Spleen (tissue), 7 donors: ENCODE results near the gene C1orf52.

Experiments
- POLR2A ChIP-seq, 3 donors: fragments of 450-650 bp; IDR thresholded peaks; one replicate each; pipeline ENCODE4 v1.5.1; 2017; ENCODE audit warnings: antibody characterized with exemption in 3 of 3, mild to moderate bottlenecking in 1 of 3
- POLR2AphosphoS5 ChIP-seq, 3 donors: sonication (generic); formaldehyde crosslinking; IDR thresholded peaks; one replicate each; pipeline ENCODE4 v1.5.1; 2017; ENCODE audit warnings: antibody characterized with exemption in 3 of 3
- TF ChIP-seq, protein P1 (sequence below), 11 experiments: fragments of 200-600 bp in 7 of 11; fragments of 450-650 bp in 4 of 11; sonication (generic) in 4 of 11; IDR thresholded peaks in 8 of 11; conservative IDR thresholded peaks in 3 of 11; 1 replicate in 7 of 11; 2 replicates in 4 of 11; pipeline versions ENCODE4 v1.4.0 to v1.8.0; 2016 to 2021; ENCODE audit warnings: antibody characterized with exemption in 11 of 11, inconsistent platforms in 4 of 11, mild to moderate bottlenecking in 1 of 11
- donor health status: DM: no; HTN: no; CAD: no; lungs with moderate emphysema.
- donor health status: DM: no; HTN: no; CAD: no.
- donor health status: DM: no; HTN: no; CAD: no.

DNA sequence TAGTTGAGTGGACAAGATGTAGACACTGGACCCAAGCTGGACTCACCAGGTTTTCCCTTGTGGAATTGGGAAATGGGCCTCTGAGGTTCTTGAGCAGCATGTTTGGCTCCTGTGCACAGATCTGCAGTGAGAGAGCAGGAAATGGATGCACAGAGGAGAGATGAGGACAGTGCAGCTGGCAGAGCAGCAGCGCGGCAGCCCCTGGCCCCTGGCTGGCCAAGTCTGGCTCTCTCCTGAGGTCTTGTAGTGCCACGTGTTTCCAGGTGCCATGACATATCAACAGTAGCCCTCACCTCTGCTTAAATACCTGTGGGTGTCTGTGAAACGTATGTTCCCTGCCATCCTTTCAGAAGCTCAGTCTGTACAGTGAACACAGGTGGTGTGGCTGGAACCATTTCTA is 36.2 kb upstream of the C1orf52 start:
- TF ChIP-seq, protein P1, sequence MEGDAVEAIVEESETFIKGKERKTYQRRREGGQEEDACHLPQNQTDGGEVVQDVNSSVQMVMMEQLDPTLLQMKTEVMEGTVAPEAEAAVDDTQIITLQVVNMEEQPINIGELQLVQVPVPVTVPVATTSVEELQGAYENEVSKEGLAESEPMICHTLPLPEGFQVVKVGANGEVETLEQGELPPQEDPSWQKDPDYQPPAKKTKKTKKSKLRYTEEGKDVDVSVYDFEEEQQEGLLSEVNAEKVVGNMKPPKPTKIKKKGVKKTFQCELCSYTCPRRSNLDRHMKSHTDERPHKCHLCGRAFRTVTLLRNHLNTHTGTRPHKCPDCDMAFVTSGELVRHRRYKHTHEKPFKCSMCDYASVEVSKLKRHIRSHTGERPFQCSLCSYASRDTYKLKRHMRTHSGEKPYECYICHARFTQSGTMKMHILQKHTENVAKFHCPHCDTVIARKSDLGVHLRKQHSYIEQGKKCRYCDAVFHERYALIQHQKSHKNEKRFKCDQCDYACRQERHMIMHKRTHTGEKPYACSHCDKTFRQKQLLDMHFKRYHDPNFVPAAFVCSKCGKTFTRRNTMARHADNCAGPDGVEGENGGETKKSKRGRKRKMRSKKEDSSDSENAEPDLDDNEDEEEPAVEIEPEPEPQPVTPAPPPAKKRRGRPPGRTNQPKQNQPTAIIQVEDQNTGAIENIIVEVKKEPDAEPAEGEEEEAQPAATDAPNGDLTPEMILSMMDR (IDR thresholded peaks at IDR 0.05 in 8 of 11, conservative IDR thresholded peaks at IDR 0.05 in 3 of 11): no peak
- no peak for TF ChIP-seq POLR2AphosphoS5 (IDR thresholded peaks at IDR 0.05)
- no peak for TF ChIP-seq POLR2A (IDR thresholded peaks at IDR 0.05)
